Activated CD4-positive, alpha-beta T cell treated with anti-CD3 and anti-CD28 coated beads, Interleukin-2, amount 10 ng/mL, durations not matched to agents 7 days and 5 days (primary cell): ENCODE data around the gene SFXN3. TPM values are rescaled to one million over a fixed set of nuclear protein-coding genes. Genes with fewer than 3 reads are reported as not detected.

Experiments
- CTCF ChIA-PET: fragments of 350-600 bp; sonication (Branson Sonifier 250); formaldehyde crosslinking; loops from one replicate; lab custom pipeline; 2021; ENCODE audit warnings: antibody characterized with exemption; lab: Charles Lee
- POLR2A ChIA-PET: fragments of 350-600 bp; sonication (Branson Sonifier 250); formaldehyde crosslinking; loops from one replicate; lab custom pipeline; 2021; ENCODE audit warnings: antibody characterized with exemption; lab: Charles Lee
- DNase-seq: peaks from one replicate; pipeline ENCODE4 v3.0.0-alpha.2; 2020
- H3K27ac Mint-ChIP-seq: one replicate; pipeline ENCODE4 v1.8.0; 2021; ENCODE audit warnings: mild to moderate bottlenecking, moderate library complexity, mixed read lengths
- H3K27me3 Mint-ChIP-seq: one replicate; pipeline ENCODE4 v1.8.0; 2021; ENCODE audit warnings: mixed read lengths
- H3K36me3 Mint-ChIP-seq: one replicate; pipeline ENCODE4 v1.8.0; 2021; ENCODE audit warnings: low read depth, mixed read lengths
- H3K4me1 Mint-ChIP-seq: one replicate; pipeline ENCODE4 v1.8.0; 2021; ENCODE audit warnings: mixed read lengths
- H3K4me3 Mint-ChIP-seq: one replicate; pipeline ENCODE4 v1.8.0; 2021; ENCODE audit warnings: mild to moderate bottlenecking, moderate library complexity, mixed read lengths
- H3K9me3 Mint-ChIP-seq: one replicate; pipeline ENCODE4 v1.8.0; 2021; ENCODE audit warnings: mixed read lengths
- total RNA-seq, 2 experiments: library from RNA; stranded (reverse); gene quantifications; one replicate each; pipeline ENCODE4 v1.2.3, GENCODE V29; 2021

SFXN3 gene
- total RNA-seq, 2 experiments from 2014 or later: 39.5 to 43.5 TPM

DNA sequence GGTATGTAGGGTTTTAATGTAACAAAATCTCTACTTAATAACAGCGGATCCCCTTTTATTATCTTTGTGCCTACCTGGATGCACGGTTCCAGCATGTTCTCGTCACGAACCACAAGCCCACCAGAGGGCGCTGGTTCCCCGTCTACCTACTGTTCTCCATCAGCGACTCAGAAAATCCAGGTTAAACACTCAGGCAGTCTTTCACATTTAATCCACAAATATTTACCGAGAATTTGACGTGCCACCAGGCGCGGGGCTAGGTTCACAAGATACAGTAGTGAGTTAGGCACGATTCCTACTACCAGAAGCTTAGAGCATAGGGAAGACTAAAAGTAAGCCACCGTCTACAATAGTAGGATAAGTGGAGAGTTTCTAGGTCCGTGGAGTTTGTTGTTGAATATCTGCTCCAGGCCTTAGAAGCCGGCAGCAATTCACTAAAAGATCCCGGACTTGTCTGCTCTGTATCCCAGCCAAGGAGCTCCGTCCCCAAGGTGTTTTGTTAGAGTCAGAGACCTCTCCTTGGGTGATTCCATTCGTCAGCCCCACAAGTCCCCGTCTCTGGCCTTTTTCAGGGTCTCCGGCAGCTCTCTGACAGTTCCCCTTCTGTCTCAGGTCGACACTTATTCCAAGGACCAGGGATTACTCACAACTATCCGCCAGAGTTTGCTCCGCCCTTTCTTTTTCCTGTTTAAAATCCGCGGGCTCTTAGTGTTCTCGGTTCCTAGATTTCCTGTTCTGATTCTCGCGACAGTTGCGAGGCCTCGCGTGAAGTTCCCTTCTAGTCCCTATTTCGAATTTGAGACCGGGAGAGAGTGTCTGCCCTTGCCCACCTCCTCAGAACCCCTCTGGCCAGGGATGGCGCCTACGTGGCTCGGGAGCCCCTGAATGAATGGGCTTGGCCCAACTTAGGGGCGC lies 29.3 kb downstream of the SFXN3 start:
- Mint-ChIP-seq H3K36me3 (peaks cover 21% of the 10 kb centered on the region), H3K27me3 (peaks cover 24% of the 10 kb centered on the region), H3K9me3 (no peaks in the 10 kb centered on the region), H3K27ac (peak overlapping the region; percentile 83), H3K4me3 (peak overlapping the region; percentile 93), H3K4me1 (peaks cover 52% of the 10 kb centered on the region)
- ChIA-PET CTCF (interaction anchor here (0.8 to 4.6 kb wide), 9 partner anchors 8 to 64 kb away, joined by 4 to 34 read pairs (median 5); partner anchors contain the start of genes PDZD7 and SFXN3), POLR2A (no interaction called here)
- DNase-seq: peak; percentile 93

DNA sequence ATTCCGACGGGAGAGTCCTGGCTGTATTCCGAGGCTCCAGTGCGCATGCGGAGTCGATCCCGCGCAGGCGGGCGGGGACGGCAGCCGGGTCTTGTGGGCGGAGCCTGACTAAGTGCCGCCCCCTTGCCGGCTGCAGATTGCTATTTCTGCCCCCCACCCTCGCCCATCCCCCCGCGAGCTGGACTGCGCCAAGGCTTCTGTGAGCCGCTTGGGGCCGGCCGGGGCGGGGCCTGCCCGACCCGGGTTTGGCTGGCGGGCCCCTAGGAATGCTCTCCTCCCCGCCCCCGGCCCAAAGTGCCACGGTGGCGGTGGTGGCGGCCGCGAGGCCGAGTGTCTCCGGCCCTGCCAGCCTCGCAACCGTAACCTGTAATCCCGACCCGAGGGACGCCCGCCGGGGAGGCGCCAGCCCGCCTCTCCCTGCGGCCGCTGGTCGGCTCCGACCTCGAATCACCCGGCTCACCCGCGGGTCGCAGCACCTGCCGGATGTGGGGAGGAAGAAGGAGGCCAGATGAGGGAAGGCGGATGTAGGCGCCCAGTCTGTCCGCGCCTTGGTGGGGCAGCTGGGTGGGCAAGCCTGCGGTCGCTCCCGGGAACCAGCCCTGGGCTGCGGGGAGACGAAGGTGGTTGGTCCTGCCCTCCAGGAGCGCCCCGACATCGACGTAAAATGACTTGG lies 30.1 kb downstream of the SFXN3 start:
- H3K27ac Mint-ChIP-seq: peak overlapping the region; percentile 83
- peaks cover 56% of the 10 kb centered on the region for H3K4me1 Mint-ChIP-seq
- H3K9me3 Mint-ChIP-seq: no peaks in the 10 kb centered on the region
- ChIA-PET POLR2A (no interaction called here), CTCF (interaction anchor here (0.6 to 4.6 kb wide), 11 partner anchors 8 to 175 kb away, joined by 3 to 34 read pairs (median 4); partner anchors contain the start of genes PDZD7 and SFXN3)
- peaks cover 17% of the 10 kb centered on the region for H3K36me3 Mint-ChIP-seq
- H3K4me3 Mint-ChIP-seq: peak overlapping the region; percentile 93
- DNase-seq: peak; percentile 89
- H3K27me3 Mint-ChIP-seq: peaks cover 32% of the 10 kb centered on the region

DNA sequence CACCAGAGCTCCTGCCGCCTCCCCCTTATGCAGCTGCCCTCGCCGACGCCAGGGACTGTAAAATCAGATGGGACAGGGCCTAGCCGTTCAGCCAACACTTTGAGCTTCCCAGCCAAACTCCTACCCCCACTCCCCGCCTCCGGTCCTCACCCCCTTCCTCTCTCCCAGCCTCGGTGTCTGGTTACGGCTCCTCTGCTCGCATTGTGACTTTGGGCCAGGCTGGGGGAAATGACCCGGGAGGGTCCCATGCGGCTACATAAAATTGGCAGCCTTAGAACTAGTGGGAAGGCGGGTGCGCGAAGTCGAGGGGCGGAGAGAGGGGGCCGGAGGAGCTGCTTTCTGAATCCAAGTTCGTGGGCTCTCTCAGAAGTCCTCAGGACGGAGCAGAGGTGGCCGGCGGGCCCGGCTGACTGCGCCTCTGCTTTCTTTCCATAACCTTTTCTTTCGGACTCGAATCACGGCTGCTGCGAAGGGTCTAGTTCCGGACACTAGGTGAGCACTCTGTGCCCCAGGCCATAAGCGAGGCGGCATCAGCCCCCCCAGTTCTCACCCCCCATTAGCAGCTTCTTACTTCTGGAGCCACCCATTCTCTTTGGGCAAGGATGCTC lies 30.7 kb downstream of the SFXN3 start, which contains the start of gene KAZALD1:
Gene KAZALD1, plus strand, starts transcription at position 366 of the 608 bp plus-strand sequence. CDS start 604 bp downstream, outside the sequence.
- Mint-ChIP-seq H3K4me1 (peaks cover 58% of the 10 kb centered on the region), H3K4me3 (peak within 1 kb of the TSS; percentile 93), H3K9me3 (no peaks in the 10 kb centered on the region), H3K27ac (peak within 1 kb of the TSS; percentile 83), H3K27me3 (peaks cover 38% of the 10 kb centered on the region), H3K36me3 (peaks cover 13% of the 10 kb centered on the region)
- ChIA-PET CTCF (interaction anchor here (0.6 to 4.6 kb wide), 8 partner anchors 11 to 174 kb away, joined by 3 to 34 read pairs (median 8); partner anchors contain the start of genes PDZD7 and SFXN3), POLR2A (no interaction called here)
- DNase-seq: no peak

DNA sequence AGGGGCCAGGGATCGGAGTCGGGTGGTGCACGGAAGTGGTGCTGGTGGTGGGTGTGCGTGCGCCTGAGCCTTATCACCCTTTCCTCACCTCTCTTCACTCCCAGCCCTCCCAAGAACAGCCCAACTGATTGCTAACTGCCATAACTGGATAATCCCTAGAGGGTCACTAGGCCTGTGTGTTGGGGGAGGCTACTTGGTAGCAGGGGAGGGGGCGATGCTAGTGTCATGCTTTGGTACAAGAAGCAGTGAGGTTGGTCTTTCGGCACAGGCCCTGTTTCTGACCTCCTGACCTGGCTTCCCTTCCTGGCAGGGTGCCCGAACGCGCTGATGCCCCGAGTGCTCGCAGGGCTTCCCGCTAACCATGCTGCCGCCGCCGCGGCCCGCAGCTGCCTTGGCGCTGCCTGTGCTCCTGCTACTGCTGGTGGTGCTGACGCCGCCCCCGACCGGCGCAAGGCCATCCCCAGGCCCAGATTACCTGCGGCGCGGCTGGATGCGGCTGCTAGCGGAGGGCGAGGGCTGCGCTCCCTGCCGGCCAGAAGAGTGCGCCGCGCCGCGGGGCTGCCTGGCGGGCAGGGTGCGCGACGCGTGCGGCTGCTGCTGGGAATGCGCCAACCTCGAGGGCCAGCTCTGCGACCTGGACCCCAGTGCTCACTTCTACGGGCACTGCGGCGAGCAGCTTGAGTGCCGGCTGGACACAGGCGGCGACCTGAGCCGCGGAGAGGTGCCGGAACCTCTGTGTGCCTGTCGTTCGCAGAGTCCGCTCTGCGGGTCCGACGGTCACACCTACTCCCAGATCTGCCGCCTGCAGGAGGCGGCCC lies 31.4 kb downstream of the SFXN3 start:
- Mint-ChIP-seq H3K4me3 (no peak overlapping the region), H3K27me3 (peaks cover 44% of the 10 kb centered on the region), H3K9me3 (no peaks in the 10 kb centered on the region), H3K36me3 (peaks cover 10% of the 10 kb centered on the region), H3K4me1 (peaks cover 57% of the 10 kb centered on the region), H3K27ac (peak overlapping the region; percentile 19)
- POLR2A ChIA-PET: interaction anchor here (0.6 kb wide), 1 partner anchor 10 kb away, joined by 3 read pairs; no protein-coding TSS in a partner anchor
- CTCF ChIA-PET: interaction anchor here (0.9 to 4.6 kb wide), 5 partner anchors 11 to 43 kb away, joined by 3 to 34 read pairs (median 4); no protein-coding TSS in a partner anchor
- peak; percentile 37 for DNase-seq

DNA sequence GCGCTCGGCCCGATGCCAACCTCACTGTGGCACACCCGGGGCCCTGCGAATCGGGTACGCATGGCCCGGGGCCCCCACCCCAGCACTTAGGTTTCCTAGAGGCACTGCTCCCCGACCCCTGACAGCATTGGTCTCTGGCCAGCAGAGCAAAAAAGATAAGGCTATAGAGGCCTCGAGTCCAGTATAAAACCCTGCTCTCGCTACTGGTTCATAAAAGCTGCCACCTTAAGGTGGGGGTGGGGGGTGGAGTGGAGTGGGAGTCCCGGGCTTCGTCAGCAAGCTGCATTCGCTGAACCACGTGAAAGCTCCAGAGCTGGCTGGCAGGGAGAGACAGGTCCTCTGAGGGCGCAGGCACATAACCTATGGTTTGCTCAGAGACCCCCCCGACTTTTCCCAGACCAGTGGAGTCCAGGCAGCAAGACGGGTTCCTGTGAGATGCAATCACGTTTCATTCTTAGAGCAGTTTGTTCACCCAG lies 32.1 kb downstream of the SFXN3 start:
- Mint-ChIP-seq H3K27me3 (peaks cover 49% of the 10 kb centered on the region), H3K36me3 (peaks cover 9% of the 10 kb centered on the region), H3K9me3 (no peaks in the 10 kb centered on the region), H3K4me1 (peaks cover 58% of the 10 kb centered on the region), H3K4me3 (no peak overlapping the region), H3K27ac (no peak overlapping the region)
- CTCF ChIA-PET: interaction anchor here (0.9 to 4.6 kb wide), 5 partner anchors 12 to 79 kb away, joined by 3 to 34 read pairs (median 4); no protein-coding TSS in a partner anchor
- no peak for DNase-seq
- POLR2A ChIA-PET: no interaction called here

DNA sequence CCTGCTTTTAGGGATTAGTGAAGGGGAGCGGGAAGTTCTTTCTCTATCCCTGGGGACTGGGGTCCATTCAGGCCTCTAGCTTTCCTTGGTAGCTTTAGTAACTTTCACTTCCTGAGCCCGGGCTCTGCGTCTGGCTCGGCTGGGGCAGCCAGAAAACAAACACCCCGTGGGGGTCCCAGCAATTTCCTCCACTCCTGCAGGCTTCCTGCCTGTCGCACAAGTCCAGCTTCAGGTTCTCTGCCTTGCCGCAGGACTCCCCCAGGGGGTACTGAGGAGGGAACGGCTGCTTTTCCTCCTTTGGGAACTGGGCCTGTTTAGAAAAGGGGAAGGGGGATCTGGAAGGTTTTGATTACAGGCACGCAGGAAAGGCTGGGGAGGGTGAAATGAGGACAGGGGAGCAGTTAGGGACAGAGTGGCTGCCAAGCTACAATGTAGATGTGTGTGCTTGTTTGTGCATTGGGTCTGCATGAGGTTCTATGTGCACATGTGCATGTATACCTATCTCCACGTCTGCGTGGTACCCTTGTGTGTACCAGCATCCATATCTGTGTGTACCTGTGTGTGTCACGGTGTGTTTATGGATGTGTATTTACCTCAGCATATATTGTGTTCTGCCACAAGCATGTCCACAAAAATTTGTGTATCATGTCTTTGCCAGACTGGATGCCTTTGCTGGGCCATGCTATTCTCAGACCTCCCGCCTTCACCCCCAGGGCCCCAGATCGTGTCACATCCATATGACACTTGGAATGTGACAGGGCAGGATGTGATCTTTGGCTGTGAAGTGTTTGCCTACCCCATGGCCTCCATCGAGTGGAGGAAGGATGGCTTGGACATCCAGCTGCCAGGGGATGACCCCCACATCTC lies 32.7 kb downstream of the SFXN3 start:
- Mint-ChIP-seq H3K4me3 (no peak overlapping the region), H3K27me3 (peaks cover 49% of the 10 kb centered on the region)
- POLR2A ChIA-PET: no interaction called here

DNA sequence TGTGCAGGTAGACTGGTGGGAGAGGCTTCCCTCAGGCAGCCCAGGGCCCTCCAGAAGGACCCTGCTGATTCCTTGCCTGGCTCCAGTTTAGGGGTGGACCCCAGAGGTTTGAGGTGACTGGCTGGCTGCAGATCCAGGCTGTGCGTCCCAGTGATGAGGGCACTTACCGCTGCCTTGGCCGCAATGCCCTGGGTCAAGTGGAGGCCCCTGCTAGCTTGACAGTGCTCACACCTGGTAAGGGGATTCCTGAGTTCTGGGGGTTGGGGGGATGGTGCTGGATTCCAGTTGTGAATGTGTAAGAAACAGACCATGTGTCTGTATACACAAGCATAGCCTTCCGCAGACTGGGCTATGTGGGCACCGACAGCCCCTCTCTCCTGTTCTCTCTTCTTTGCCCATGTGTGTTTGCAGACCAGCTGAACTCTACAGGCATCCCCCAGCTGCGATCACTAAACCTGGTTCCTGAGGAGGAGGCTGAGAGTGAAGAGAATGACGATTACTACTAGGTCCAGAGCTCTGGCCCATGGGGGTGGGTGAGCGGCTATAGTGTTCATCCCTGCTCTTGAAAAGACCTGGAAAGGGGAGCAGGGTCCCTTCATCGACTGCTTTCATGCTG lies 33.5 kb downstream of the SFXN3 start:
- Mint-ChIP-seq H3K4me1 (peaks cover 48% of the 10 kb centered on the region), H3K27ac (no peak overlapping the region), H3K9me3 (no peaks in the 10 kb centered on the region), H3K4me3 (no peak overlapping the region), H3K36me3 (peaks cover 2% of the 10 kb centered on the region), H3K27me3 (peaks cover 49% of the 10 kb centered on the region)
- POLR2A ChIA-PET: no interaction called here
- CTCF ChIA-PET: interaction anchor here (1.0 to 4.6 kb wide), 7 partner anchors 13 to 403 kb away, joined by 3 to 34 read pairs (median 4); no protein-coding TSS in a partner anchor
- DNase-seq: no peak

More for the DNA sequence above, 32.7 kb downstream of the SFXN3 start:
- no peak for DNase-seq
- H3K36me3 Mint-ChIP-seq: peaks cover 5% of the 10 kb centered on the region
- no peak overlapping the region for H3K27ac Mint-ChIP-seq
- H3K4me1 Mint-ChIP-seq: peaks cover 54% of the 10 kb centered on the region
- H3K9me3 Mint-ChIP-seq: no peaks in the 10 kb centered on the region
- CTCF ChIA-PET: interaction anchor here (0.9 to 4.6 kb wide), 7 partner anchors 13 to 403 kb away, joined by 3 to 34 read pairs (median 4); no protein-coding TSS in a partner anchor

DNA sequence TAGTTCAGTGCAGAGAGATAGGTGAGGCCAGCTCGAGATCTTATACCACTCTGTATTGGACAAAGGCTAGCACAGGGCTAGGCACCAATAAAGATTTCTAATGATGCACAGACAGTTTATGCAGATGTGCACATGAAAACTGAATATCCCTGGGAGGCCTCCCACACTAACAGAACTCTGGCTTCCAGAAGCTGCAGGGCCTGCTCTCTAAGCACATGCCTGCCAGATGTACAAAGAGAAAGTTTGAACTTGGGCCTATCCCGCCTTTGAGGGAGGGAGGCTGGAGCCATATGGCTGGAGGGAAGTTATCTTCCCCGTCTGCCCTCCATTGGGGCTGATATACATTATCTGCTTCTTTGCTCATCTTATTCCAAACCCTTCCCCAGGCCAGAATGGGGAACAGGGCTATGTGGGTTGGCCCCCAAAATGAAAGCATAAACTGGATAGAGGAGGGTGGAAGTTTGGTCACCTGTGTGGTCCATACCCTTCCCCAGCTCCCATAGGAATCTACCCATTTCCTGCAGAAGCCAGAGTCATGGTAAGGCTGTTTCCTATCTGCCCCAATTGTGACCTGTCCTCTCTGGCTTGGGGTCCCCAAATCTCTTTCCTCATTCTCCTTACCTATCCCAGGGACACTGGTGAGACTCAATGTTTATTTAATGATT lies 34.6 kb downstream of the SFXN3 start:
- ChIA-PET CTCF (interaction anchor here (0.9 to 1.8 kb wide), 7 partner anchors 14 to 76 kb away, joined by 3 to 5 read pairs (median 4); no protein-coding TSS in a partner anchor), POLR2A (interaction anchor here (0.6 kb wide), 1 partner anchor 534 kb away, joined by 3 read pairs; no protein-coding TSS in a partner anchor)
- peaks cover 49% of the 10 kb centered on the region for H3K27me3 Mint-ChIP-seq
- H3K4me3 Mint-ChIP-seq: no peak overlapping the region
- no peaks in the 10 kb centered on the region for H3K9me3 Mint-ChIP-seq
- no peaks in the 10 kb centered on the region for H3K36me3 Mint-ChIP-seq
- H3K4me1 Mint-ChIP-seq: peaks cover 42% of the 10 kb centered on the region
- no peak for DNase-seq
- H3K27ac Mint-ChIP-seq: no peak overlapping the region

DNA sequence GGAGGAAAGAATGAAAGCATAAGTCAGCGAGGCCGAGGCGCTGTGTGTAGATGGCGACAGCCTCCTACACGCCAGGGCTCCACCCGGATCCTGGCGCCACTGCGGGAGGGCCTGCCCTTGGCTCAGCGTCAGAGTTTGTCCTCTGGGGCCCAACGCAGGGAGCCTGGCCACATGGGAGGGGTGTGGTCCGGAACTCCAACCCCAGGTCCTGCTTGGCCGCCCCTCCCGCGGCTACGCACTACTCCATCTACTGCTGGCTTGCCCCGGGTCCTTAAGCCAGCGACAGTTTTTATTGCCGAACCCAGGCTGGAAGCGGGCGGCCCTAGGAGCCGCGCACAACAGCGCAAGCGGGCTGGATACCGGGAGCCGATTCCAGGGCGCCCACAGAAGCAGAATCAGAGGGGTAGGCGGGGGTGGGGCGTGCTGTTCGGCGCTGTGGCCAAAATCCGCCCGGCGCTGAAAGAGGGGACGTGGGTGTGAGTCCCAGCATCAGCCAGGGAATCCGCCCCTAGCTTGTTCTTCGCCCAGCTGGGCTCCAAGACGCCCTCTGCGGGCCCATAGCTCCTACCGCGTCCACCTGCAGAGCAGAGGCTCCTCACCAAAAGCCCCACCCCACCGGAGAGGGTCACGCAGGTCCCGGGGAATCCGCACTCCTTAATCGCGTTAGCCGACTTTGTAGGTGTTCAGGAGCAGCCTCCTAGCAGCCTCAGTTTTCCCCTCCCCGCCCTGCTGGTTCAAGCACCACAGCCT lies 35.3 kb downstream of the SFXN3 start:
- Mint-ChIP-seq H3K27me3 (peaks cover 49% of the 10 kb centered on the region), H3K4me3 (peak overlapping the region; percentile 20), H3K36me3 (no peaks in the 10 kb centered on the region), H3K4me1 (peaks cover 42% of the 10 kb centered on the region), H3K9me3 (no peaks in the 10 kb centered on the region), H3K27ac (no peak overlapping the region)
- ChIA-PET CTCF (interaction anchor here (0.5 to 4.6 kb wide), 9 partner anchors 10 to 626 kb away, joined by 3 to 35 read pairs (median 4); no protein-coding TSS in a partner anchor), POLR2A (no interaction called here)
- peak; percentile 36 for DNase-seq
